HEK293 (cell line): Measurements from ENCODE around the gene EEF2K.

Experiments
- HOXA7 ChIP-seq: sonication (generic); formaldehyde crosslinking; IDR thresholded peaks from 2 replicates; pipeline ENCODE4 v1.8.1; 2022; ENCODE audit warnings: missing genetic modification reagents, borderline replicate concordance
- IKZF3 ChIP-seq: fragments of 450-650 bp; IDR thresholded peaks from 2 replicates; pipeline ENCODE4 v1.5.0; 2018; ENCODE audit warnings: missing biosample characterization, mild to moderate bottlenecking, missing genetic modification characterization, moderate library complexity
- KLF16 ChIP-seq: fragments of 450-650 bp; formaldehyde crosslinking; IDR thresholded peaks from 2 replicates; pipeline ENCODE4 v1.5.1; 2017; ENCODE audit warnings: missing biosample characterization, missing genetic modification characterization
- PRDM6 ChIP-seq: fragments of 450-650 bp; formaldehyde crosslinking; IDR thresholded peaks from 2 replicates; pipeline ENCODE4 v1.5.1; 2017; ENCODE audit warnings: missing biosample characterization, missing genetic modification characterization
- SCRT1 ChIP-seq: fragments of 450-650 bp; formaldehyde crosslinking; IDR thresholded peaks from 2 replicates; pipeline ENCODE4 v1.5.1; 2016; ENCODE audit warnings: missing biosample characterization, missing genetic modification characterization, borderline replicate concordance
- TRIM28 ChIP-seq: IDR thresholded peaks from 2 replicates; pipeline ENCODE4 v1.6.1; 2011; ENCODE audit warnings: low read length, control low read depth, borderline replicate concordance
- ZBTB7A ChIP-seq: fragments of 450-650 bp; formaldehyde crosslinking; IDR thresholded peaks from 2 replicates; pipeline ENCODE4 v1.5.1; 2016; ENCODE audit warnings: low read depth, missing biosample characterization, missing genetic modification characterization
- ZBTB8A ChIP-seq: fragments of 450-650 bp; formaldehyde crosslinking; IDR thresholded peaks from 2 replicates; pipeline ENCODE4 v1.5.1; 2016; ENCODE audit warnings: missing biosample characterization, missing genetic modification characterization
- ZFP41 ChIP-seq: fragments of 450-650 bp; formaldehyde crosslinking; IDR thresholded peaks from 2 replicates; pipeline ENCODE4 v1.5.1; 2016; ENCODE audit warnings: missing biosample characterization, missing genetic modification characterization, borderline replicate concordance
- ZFP69B ChIP-seq: fragments of 450-650 bp; formaldehyde crosslinking; IDR thresholded peaks from 2 replicates; pipeline ENCODE4 v1.5.1; 2016; ENCODE audit warnings: missing biosample characterization, missing genetic modification characterization
- ZNF155 ChIP-seq: fragments of 450-650 bp; formaldehyde crosslinking; IDR thresholded peaks from 2 replicates; pipeline ENCODE4 v1.5.1; 2016; ENCODE audit warnings: missing biosample characterization, missing genetic modification characterization
- ZNF19 ChIP-seq: fragments of 450-650 bp; formaldehyde crosslinking; IDR thresholded peaks from 2 replicates; pipeline ENCODE4; 2016; ENCODE audit warnings: missing biosample characterization, missing genetic modification characterization, low read depth
- ZNF2 ChIP-seq: fragments of 450-650 bp; formaldehyde crosslinking; IDR thresholded peaks from 2 replicates; pipeline ENCODE4 v1.5.1; 2016; ENCODE audit warnings: missing biosample characterization, missing genetic modification characterization
- ZNF202 ChIP-seq: fragments of 450-650 bp; formaldehyde crosslinking; IDR thresholded peaks from 2 replicates; pipeline ENCODE4 v1.5.1; 2016; ENCODE audit warnings: missing biosample characterization, missing genetic modification characterization, borderline replicate concordance
- ZNF266 ChIP-seq: fragments of 450-650 bp; formaldehyde crosslinking; IDR thresholded peaks from 2 replicates; pipeline ENCODE4 v1.5.1; 2016; ENCODE audit warnings: missing biosample characterization, missing genetic modification characterization, low read depth
- ZNF366 ChIP-seq: fragments of 450-650 bp; formaldehyde crosslinking; conservative IDR thresholded peaks from 2 replicates; pipeline ENCODE4 v1.5.1; 2016; ENCODE audit warnings: missing biosample characterization, missing genetic modification characterization
- ZNF398 ChIP-seq: fragments of 450-650 bp; formaldehyde crosslinking; IDR thresholded peaks from 2 replicates; pipeline ENCODE4 v1.5.1; 2017; ENCODE audit warnings: missing biosample characterization, missing genetic modification characterization
- ZNF514 ChIP-seq: fragments of 450-650 bp; formaldehyde crosslinking; IDR thresholded peaks from 2 replicates; pipeline ENCODE4 v1.5.1; 2016; ENCODE audit warnings: missing biosample characterization, missing genetic modification characterization
- ZNF555 ChIP-seq: fragments of 450-650 bp; formaldehyde crosslinking; conservative IDR thresholded peaks from 2 replicates; pipeline ENCODE4 v1.5.1; 2017; ENCODE audit warnings: missing biosample characterization, mild to moderate bottlenecking, missing genetic modification characterization, inconsistent platforms
- ZNF571 ChIP-seq: fragments of 450-650 bp; formaldehyde crosslinking; IDR thresholded peaks from 2 replicates; pipeline ENCODE4 v1.5.0; 2017; ENCODE audit warnings: missing biosample characterization, missing genetic modification characterization
- ZNF629 ChIP-seq: fragments of 450-650 bp; formaldehyde crosslinking; IDR thresholded peaks from 2 replicates; pipeline ENCODE4 v1.5.1; 2017; ENCODE audit warnings: missing biosample characterization, missing genetic modification characterization
- ZNF747 ChIP-seq: fragments of 450-650 bp; formaldehyde crosslinking; IDR thresholded peaks from 2 replicates; pipeline ENCODE4 v1.5.1; 2016; ENCODE audit warnings: missing biosample characterization, missing genetic modification characterization
- ZNF792 ChIP-seq: fragments of 450-650 bp; formaldehyde crosslinking; IDR thresholded peaks from 2 replicates; pipeline ENCODE4 v1.5.1; 2016; ENCODE audit warnings: missing biosample characterization, missing genetic modification characterization
- ZSCAN18 ChIP-seq: fragments of 450-650 bp; formaldehyde crosslinking; IDR thresholded peaks from 2 replicates; pipeline ENCODE4 v1.5.1; 2016; ENCODE audit warnings: missing biosample characterization, missing genetic modification characterization
- ZSCAN23 ChIP-seq: fragments of 450-650 bp; formaldehyde crosslinking; IDR thresholded peaks from 2 replicates; pipeline ENCODE4 v1.5.1; 2016; ENCODE audit warnings: missing biosample characterization, missing genetic modification characterization
- ZXDB ChIP-seq: fragments of 450-650 bp; formaldehyde crosslinking; IDR thresholded peaks from 2 replicates; pipeline ENCODE4 v1.5.1; 2016; ENCODE audit warnings: missing biosample characterization, missing genetic modification characterization
- TF ChIP-seq, protein P1 (sequence below): fragments of 450-650 bp; formaldehyde crosslinking; IDR thresholded peaks from 2 replicates; pipeline ENCODE4 v1.5.1; 2016; ENCODE audit warnings: missing biosample characterization, missing genetic modification characterization
- TF ChIP-seq, protein P2 (sequence below): fragments of 450-650 bp; formaldehyde crosslinking; IDR thresholded peaks from 2 replicates; pipeline ENCODE4 v1.5.1; 2016; ENCODE audit warnings: missing biosample characterization, missing genetic modification characterization
- TF ChIP-seq, protein P3 (sequence below): fragments of 450-650 bp; formaldehyde crosslinking; IDR thresholded peaks from 2 replicates; pipeline ENCODE4 v1.5.1; 2016; ENCODE audit warnings: missing biosample characterization, missing genetic modification characterization

Gene EEF2K

GRCh38 chr16:22296225-22297113 is 90.4 kb downstream of the EEF2K start (continued):
- TF ChIP-seq ZFP69B (no peak), HOXA7 (CRISPR knock-in tag) (no peak), ZNF155 (tag by site-specific recombination) (no peak), KLF16 (tag by site-specific recombination) (peak; percentile 74), IKZF3 (tag by site-specific recombination) (peak; percentile 76), SCRT1 (tag by site-specific recombination) (peak; percentile 8; the same call in 1 of the 2 replicates), ZNF202 (tag by site-specific recombination) (no peak), ZSCAN18 (tag by site-specific recombination) (no peak), ZNF366 (no peak), TRIM28 (no peak), PRDM6 (no peak), ZNF571 (tag by site-specific recombination) (no peak), ZBTB8A (tag by site-specific recombination) (no peak), ZNF747 (no peak), ZNF514 (no peak), ZNF792 (tag by site-specific recombination) (no peak), ZBTB7A (tag by site-specific recombination) (no peak), ZNF629 (tag by site-specific recombination) (no peak), ZNF19 (no peak), ZNF2 (tag by site-specific recombination) (no peak), ZNF555 (tag by site-specific recombination) (no peak), ZFP41 (no peak), ZNF398 (tag by site-specific recombination) (peak; percentile 71; the same call in 1 of the 2 replicates), ZSCAN23 (tag by site-specific recombination) (no peak), ZNF266 (tag by site-specific recombination) (no peak), ZXDB (tag by site-specific recombination) (peak; percentile 31; the same call in 1 of the 2 replicates)
- TF ChIP-seq, protein P1, sequence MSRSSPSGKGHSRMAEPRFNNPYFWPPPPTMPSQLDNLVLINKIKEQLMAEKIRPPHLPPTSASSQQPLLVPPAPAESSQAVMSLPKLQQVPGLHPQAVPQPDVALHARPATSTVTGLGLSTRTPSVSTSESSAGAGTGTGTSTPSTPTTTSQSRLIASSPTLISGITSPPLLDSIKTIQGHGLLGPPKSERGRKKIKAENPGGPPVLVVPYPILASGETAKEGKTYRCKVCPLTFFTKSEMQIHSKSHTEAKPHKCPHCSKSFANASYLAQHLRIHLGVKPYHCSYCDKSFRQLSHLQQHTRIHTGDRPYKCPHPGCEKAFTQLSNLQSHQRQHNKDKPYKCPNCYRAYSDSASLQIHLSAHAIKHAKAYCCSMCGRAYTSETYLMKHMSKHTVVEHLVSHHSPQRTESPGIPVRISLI (tag by site-specific recombination), result no peak; the same call in 1 of the 2 replicates
- TF ChIP-seq, protein P2, sequence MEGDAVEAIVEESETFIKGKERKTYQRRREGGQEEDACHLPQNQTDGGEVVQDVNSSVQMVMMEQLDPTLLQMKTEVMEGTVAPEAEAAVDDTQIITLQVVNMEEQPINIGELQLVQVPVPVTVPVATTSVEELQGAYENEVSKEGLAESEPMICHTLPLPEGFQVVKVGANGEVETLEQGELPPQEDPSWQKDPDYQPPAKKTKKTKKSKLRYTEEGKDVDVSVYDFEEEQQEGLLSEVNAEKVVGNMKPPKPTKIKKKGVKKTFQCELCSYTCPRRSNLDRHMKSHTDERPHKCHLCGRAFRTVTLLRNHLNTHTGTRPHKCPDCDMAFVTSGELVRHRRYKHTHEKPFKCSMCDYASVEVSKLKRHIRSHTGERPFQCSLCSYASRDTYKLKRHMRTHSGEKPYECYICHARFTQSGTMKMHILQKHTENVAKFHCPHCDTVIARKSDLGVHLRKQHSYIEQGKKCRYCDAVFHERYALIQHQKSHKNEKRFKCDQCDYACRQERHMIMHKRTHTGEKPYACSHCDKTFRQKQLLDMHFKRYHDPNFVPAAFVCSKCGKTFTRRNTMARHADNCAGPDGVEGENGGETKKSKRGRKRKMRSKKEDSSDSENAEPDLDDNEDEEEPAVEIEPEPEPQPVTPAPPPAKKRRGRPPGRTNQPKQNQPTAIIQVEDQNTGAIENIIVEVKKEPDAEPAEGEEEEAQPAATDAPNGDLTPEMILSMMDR (tag by site-specific recombination), result no peak
- TF ChIP-seq, protein P3, sequence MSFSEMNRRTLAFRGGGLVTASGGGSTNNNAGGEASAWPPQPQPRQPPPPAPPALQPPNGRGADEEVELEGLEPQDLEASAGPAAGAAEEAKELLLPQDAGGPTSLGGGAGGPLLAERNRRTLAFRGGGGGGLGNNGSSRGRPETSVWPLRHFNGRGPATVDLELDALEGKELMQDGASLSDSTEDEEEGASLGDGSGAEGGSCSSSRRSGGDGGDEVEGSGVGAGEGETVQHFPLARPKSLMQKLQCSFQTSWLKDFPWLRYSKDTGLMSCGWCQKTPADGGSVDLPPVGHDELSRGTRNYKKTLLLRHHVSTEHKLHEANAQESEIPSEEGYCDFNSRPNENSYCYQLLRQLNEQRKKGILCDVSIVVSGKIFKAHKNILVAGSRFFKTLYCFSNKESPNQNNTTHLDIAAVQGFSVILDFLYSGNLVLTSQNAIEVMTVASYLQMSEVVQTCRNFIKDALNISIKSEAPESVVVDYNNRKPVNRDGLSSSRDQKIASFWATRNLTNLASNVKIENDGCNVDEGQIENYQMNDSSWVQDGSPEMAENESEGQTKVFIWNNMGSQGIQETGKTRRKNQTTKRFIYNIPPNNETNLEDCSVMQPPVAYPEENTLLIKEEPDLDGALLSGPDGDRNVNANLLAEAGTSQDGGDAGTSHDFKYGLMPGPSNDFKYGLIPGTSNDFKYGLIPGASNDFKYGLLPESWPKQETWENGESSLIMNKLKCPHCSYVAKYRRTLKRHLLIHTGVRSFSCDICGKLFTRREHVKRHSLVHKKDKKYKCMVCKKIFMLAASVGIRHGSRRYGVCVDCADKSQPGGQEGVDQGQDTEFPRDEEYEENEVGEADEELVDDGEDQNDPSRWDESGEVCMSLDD (tag by site-specific recombination), result no peak
